Measurements from ENCODE around the gene ZBTB39.
"Not testable (repeated sequence)": the region's sequence is repeated elsewhere in the genome, so short reads cannot be mapped to it uniquely, and the experiment has no call there.

Gene ZBTB39

GRCh38 chr12:57031138-57031725 lies 24.9 kb upstream of the ZBTB39 start:
- DNase-seq (ENCODE audit: low spot score), result no peak

- DNase-seq (ENCODE audit: low spot score), result no peak
Observed at GRCh38 chr12:57029457-57029856, 23.1 kb upstream of the ZBTB39 start.

GRCh38 chr12:57027805-57028153 lies 21.4 kb upstream of the ZBTB39 start:
- DNase-seq (ENCODE audit: low spot score), result no peak

- no peak for DNase-seq (ENCODE audit: low spot score)
Observed at GRCh38 chr12:57027011-57027804, 20.9 kb upstream of the ZBTB39 start.

- DNase-seq (ENCODE audit: low spot score), result no peak
Observed at GRCh38 chr12:57025196-57025595, 18.9 kb upstream of the ZBTB39 start.

- not testable (repeated sequence) for DNase-seq (ENCODE audit: low spot score)
Observed at GRCh38 chr12:57022324-57022723, 16.0 kb upstream of the ZBTB39 start.

GRCh38 chr12:57019983-57020719 lies 13.8 kb upstream of the ZBTB39 start:
- no peak for DNase-seq (ENCODE audit: low spot score)

- no peak for DNase-seq (ENCODE audit: low spot score)
Observed at GRCh38 chr12:57018906-57019305, 12.6 kb upstream of the ZBTB39 start.

GRCh38 chr12:57018353-57018752 lies 12.0 kb upstream of the ZBTB39 start:
- not testable (repeated sequence) for DNase-seq (ENCODE audit: low spot score)

- DNase-seq (ENCODE audit: low spot score), result peak; percentile 34
Observed at GRCh38 chr12:57016348-57016747, 10.0 kb upstream of the ZBTB39 start, which contains the start of gene TAC3. Gene TAC3 (minus strand): TSS chr12:57016529. CDS start chr12:57015797, 732 bp downstream.

GRCh38 chr12:57012600-57013465 lies 6.5 kb upstream of the ZBTB39 start:
- DNase-seq (ENCODE audit: low spot score), result no peak

GRCh38 chr12:57011438-57012424 lies 5.4 kb upstream of the ZBTB39 start:
- DNase-seq (ENCODE audit: low spot score), result no peak

GRCh38 chr12:57010627-57011247 lies 4.4 kb upstream of the ZBTB39 start:
- DNase-seq (ENCODE audit: low spot score), result no peak

GRCh38 chr12:57009949-57010626 lies 3.7 kb upstream of the ZBTB39 start:
- no peak for DNase-seq (ENCODE audit: low spot score)

- DNase-seq (ENCODE audit: low spot score), result peak; percentile 72
Observed at GRCh38 chr12:57008178-57008577, 1.8 kb upstream of the ZBTB39 start.

- DNase-seq (ENCODE audit: low spot score), result no peak
Observed at GRCh38 chr12:57006809-57007475, 596 bp upstream of the ZBTB39 start.

GRCh38 chr12:57004651-57005050 lies 1.7 kb downstream of the ZBTB39 start:
- DNase-seq (ENCODE audit: low spot score), result no peak

GRCh38 chr12:57003395-57003794 lies 3.0 kb downstream of the ZBTB39 start:
- DNase-seq (ENCODE audit: low spot score), result no peak

GRCh38 chr12:57001448-57001906 lies 4.9 kb downstream of the ZBTB39 start:
- peak; percentile 96 for DNase-seq (ENCODE audit: low spot score)

All from HuH-7 (cell line).